ENCODE data around the gene OBSL1. TPM values are rescaled to one million over a fixed set of nuclear protein-coding genes. Genes with fewer than 3 reads are reported as not detected.

Gene OBSL1
- total RNA-seq, 1 experiment from 2014 or later: 25.5 TPM

DNA sequence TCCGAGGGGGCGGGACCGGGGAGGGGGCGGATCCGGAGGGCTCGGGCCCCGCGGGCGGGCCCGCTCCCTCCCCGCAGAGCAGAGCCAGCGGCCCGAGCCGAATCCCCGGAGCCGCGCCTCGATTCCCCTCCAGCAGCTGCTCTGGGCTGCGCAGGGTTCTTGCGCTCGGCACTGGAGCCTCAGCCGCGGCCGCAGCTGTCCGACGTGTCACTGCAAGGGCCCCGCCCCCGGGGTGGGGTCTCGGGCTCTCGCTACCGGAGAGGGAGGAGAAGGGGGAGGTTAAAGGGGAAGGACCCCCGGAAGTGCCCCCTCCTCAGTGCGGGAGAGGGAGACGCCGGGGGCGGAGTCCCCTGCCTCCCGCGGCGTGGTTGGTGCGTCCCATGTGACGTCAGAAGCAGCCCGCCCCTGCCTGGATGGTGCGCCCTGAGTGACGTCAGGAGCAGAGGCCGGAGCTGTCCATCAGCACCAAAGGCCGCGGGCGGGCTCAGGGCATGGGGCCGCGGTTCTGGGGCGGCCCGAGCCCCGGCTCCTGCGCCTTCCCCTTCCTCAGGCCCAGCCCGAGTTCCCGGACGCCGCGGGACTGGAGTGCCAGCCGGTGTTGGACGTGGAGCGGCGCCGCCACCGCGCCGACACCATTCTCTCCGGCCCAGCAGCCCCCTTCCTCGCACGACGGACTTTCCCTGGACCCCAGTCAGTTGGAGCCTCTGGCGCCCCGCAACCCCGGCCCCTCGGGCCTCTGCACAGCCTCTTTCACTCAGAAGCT lies 27.6 kb downstream of the OBSL1 start, which contains the start of the genes CHPF and TMEM198:
TSS of gene CHPF (minus strand) at position 214 of the 763 bp plus-strand sequence. CDS start 271 bp downstream, outside the sequence.
TSS of gene TMEM198 (plus strand) at position 433 of the 763 bp plus-strand sequence. CDS start 700 bp downstream, outside the sequence.
- Histone ChIP-seq H3K27ac (ENCODE audit: low read length) (no peak within 1 kb of the TSS; the same call in 1 of the 2 replicates), H3K9me3 (ENCODE audit: control insufficient read depth, insufficient read depth, low read depth, low read length) (no peaks in the 10 kb centered on the region), H3K4me3 (ENCODE audit: low read depth in 2 of 2, low read length in 2 of 2) (peak within 1 kb of the TSS; percentile 62 to 70), H3K36me3 (ENCODE audit: control insufficient read depth, insufficient read depth, low read length) (0 out of 2 replicates have a peak, but pooled peaks cover 2% of the 10 kb centered on the region), H3K4me1 (ENCODE audit: control insufficient read depth, insufficient read depth, low read length) (peaks cover 9% of the 10 kb centered on the region; the same call in 1 of the 2 replicates), H3K27me3 (ENCODE audit: control insufficient read depth, insufficient read depth, low read length) (no peaks in the 10 kb centered on the region)
- DNase-seq (ENCODE audit: low read depth, low spot score): peak; percentile 86
- no peak for TF ChIP-seq TCF7L2 (IDR thresholded peaks at IDR 0.05; ENCODE audit: low read depth, low read length)
- TF ChIP-seq REST (IDR thresholded peaks at IDR 0.05; ENCODE audit: insufficient read depth in 1 of 2, low read depth in 2 of 2, low read length in 1 of 2): peak; percentile 96 to 99
- TF ChIP-seq, protein P1, sequence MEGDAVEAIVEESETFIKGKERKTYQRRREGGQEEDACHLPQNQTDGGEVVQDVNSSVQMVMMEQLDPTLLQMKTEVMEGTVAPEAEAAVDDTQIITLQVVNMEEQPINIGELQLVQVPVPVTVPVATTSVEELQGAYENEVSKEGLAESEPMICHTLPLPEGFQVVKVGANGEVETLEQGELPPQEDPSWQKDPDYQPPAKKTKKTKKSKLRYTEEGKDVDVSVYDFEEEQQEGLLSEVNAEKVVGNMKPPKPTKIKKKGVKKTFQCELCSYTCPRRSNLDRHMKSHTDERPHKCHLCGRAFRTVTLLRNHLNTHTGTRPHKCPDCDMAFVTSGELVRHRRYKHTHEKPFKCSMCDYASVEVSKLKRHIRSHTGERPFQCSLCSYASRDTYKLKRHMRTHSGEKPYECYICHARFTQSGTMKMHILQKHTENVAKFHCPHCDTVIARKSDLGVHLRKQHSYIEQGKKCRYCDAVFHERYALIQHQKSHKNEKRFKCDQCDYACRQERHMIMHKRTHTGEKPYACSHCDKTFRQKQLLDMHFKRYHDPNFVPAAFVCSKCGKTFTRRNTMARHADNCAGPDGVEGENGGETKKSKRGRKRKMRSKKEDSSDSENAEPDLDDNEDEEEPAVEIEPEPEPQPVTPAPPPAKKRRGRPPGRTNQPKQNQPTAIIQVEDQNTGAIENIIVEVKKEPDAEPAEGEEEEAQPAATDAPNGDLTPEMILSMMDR (IDR thresholded peaks at IDR 0.05): no peak
- TF ChIP-seq SIN3A (IDR thresholded peaks at IDR 0.05; ENCODE audit: borderline replicate concordance, insufficient read depth, low read depth, low read length): peak; percentile 62; the same call in 1 of the 2 replicates
- no peak for TF ChIP-seq POLR2AphosphoS5 (IDR thresholded peaks at IDR 0.05; ENCODE audit: low read depth, low read length)
- ATAC-seq: peak; percentile 90
- BruUV-seq (replicated peaks): no TSS peak
- intact Hi-C loops (cut with micrococcal nuclease; ENCODE audit: unreplicated experiment) (loop anchor here (2.0 to 5.0 kb wide), 2 partner anchors 84 to 145 kb away; partner anchors contain the start of gene SLC4A3), in situ Hi-C loops (cut with HindIII; ENCODE audit: low pct_unique_long_range_greater_than_20kb, low sequenced_read_pairs) (no loop called here)
- ChIA-PET POLR2A (no interaction called here), CTCF (no interaction called here)

- peak; percentile 76 for ATAC-seq
- in situ Hi-C loops (cut with HindIII; ENCODE audit: low pct_unique_long_range_greater_than_20kb, low sequenced_read_pairs) (no loop called here), intact Hi-C loops (cut with micrococcal nuclease; ENCODE audit: unreplicated experiment) (loop anchor here (2.0 to 5.0 kb wide), 2 partner anchors 84 to 146 kb away; partner anchors contain the start of gene SLC4A3)
- Histone ChIP-seq H3K27me3 (ENCODE audit: control insufficient read depth, insufficient read depth, low read length) (no peaks in the 10 kb centered on the region), H3K4me3 (ENCODE audit: low read depth in 2 of 2, low read length in 2 of 2) (peak overlapping the region; percentile 62 to 70), H3K9me3 (ENCODE audit: control insufficient read depth, insufficient read depth, low read depth, low read length) (no peaks in the 10 kb centered on the region), H3K27ac (ENCODE audit: low read length) (no peak overlapping the region; the same call in 1 of the 2 replicates), H3K4me1 (ENCODE audit: control insufficient read depth, insufficient read depth, low read length) (peaks cover 9% of the 10 kb centered on the region; the same call in 1 of the 2 replicates), H3K36me3 (ENCODE audit: control insufficient read depth, insufficient read depth, low read length) (0 out of 2 replicates have a peak, but pooled peaks cover 2% of the 10 kb centered on the region)
- POLR2A ChIA-PET: no interaction called here
- CTCF ChIA-PET: no interaction called here
- BruUV-seq (replicated peaks): no TSS peak
- DNase-seq (ENCODE audit: low read depth, low spot score): no peak
- no peak for TF ChIP-seq TCF7L2 (IDR thresholded peaks at IDR 0.05; ENCODE audit: low read depth, low read length)
- TF ChIP-seq, protein P1 (IDR thresholded peaks at IDR 0.05): no peak
- TF ChIP-seq POLR2AphosphoS5 (IDR thresholded peaks at IDR 0.05; ENCODE audit: low read depth, low read length): no peak
- TF ChIP-seq REST (IDR thresholded peaks at IDR 0.05; ENCODE audit: insufficient read depth in 1 of 2, low read depth in 2 of 2, low read length in 1 of 2): 0 out of 4 replicates have a peak, but pooled peaks of 1 of the 2 experiments have one; percentile 26
- TF ChIP-seq SIN3A (IDR thresholded peaks at IDR 0.05; ENCODE audit: borderline replicate concordance, insufficient read depth, low read depth, low read length): 0 out of 2 replicates have a peak, but pooled peaks have one; percentile 52
Observed at GRCh38 chr2:219542931-219543595, 28.3 kb downstream of the OBSL1 start.

Data from Panc1 (cell line).